CD4-positive, alpha-beta T cell treated with Interleukin-21 for 1 hour (primary cell): Measurements from ENCODE around the gene ARFIP1.

ENCODE experiments used
- DNase-seq: peaks from one replicate; pipeline ENCODE4 v3.0.0-alpha.2; 2020

Gene ARFIP1

GRCh38 chr4:152942346-152942745 is 162.6 kb downstream of the ARFIP1 start:
- DNase-seq, result no peak

- no peak for DNase-seq
Measured at GRCh38 chr4:152943672-152944071, 163.9 kb downstream of the ARFIP1 start.

GRCh38 chr4:152944666-152945320 is 165.0 kb downstream of the ARFIP1 start:
- DNase-seq, result no peak

DNA sequence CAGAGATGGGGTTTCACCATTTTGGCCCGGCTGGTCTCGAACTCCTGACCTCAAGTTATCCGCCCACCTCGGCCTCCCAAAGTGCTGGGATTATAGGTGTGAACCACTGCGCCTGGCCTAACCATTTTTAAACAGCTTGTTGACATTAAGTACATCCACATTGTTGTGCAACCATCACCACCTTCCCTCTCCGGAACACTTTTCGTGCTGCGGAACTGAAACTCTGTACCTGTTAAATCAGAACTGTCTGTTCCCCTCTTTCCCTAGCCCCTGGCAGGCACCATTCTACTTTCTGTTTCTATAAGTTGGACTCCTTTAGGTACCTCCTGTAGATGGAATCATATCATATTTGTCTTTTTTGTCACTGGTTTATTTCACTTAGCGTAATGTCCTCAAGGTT is 165.9 kb downstream of the ARFIP1 start:
- DNase-seq, result no peak

DNA sequence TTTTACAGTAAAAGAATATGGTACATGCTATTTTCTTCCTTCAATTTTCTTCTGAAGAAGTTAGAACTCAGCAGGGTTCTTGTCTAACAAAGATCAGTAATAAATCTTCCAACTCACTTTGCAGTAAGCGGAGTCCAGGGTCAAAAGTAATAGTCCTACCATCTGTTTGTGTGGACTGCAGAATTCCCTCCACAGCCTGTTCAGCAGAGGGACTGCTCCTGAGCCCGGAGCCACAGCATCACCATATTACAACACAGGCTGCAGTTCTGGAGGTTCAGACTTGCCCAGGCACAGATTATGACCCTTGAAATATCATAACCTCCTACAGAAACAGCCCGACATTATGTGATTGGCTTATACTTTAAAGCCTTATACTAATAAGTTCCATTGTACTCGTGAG is 166.7 kb downstream of the ARFIP1 start:
- no peak for DNase-seq

- DNase-seq, result no peak
Measured at GRCh38 chr4:152947311-152947710, 167.6 kb downstream of the ARFIP1 start.

GRCh38 chr4:152949930-152950329 is 170.2 kb downstream of the ARFIP1 start:
- DNase-seq, result no peak

DNA sequence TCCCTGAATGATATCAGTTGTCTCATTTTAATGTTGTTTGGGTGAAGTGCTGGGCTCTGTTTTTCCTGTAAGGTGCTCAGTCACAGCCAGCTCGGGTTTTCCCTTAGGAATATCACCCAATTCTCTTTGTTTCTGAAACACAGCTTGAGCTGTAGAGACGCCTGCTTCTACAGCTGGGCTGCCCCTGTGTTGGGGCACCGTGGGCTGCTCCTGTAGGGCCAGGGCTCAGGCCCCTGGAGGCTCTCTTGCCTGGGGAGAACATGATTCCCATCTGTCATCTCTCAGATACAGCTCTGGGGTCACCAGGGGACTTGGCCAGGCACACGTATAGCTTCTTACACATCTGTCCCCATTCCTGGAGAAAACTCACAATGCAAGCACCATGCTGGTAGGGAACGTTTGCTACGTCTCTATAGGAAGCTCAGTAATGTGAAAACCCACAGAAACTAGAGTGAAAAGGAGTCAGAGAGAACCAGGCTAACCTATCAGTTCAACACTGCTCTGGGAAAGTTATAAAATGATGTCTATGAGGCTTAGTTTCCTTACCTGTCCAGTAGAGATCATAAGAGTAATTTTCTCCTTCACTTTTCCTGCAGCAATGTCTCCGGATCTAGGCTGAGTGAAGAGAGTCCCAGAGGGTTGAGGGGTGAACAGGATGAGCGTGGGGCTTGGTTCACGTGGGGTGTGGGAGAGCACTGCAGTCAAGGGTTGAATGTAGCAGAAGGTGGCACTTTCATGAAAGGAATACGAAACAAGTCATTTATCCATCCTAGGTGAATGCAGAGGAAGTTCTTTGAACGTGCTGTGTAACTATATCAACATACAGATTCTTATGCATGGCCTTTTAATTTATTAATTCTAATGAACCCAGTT is 170.9 kb downstream of the ARFIP1 start:
- DNase-seq, result no peak

- no peak for DNase-seq
Measured at GRCh38 chr4:152951348-152951747, 171.6 kb downstream of the ARFIP1 start.

- DNase-seq, result no peak
Measured at GRCh38 chr4:152953514-152953913, 173.8 kb downstream of the ARFIP1 start.

DNA sequence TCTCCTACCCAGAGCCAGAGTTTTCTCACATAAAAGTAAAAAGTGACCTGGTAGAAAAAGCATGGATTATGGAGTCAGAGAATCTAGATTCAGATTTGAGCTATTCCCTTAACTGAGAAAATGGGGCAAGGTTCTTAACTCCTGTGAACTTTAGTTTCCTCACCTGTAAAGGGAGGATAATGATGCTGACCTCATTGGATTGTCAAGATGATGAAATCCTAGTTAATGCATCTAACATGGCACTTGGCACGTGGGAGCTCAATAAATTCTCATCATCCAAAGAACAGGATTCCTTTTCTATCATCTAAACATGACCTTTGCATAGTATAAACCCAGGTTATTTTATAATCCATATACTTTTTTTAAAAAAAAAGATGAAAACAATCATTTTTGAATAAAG is 175.0 kb downstream of the ARFIP1 start:
- DNase-seq, result no peak

GRCh38 chr4:152956147-152956546 is 176.4 kb downstream of the ARFIP1 start:
- no peak for DNase-seq

- no peak for DNase-seq
Measured at GRCh38 chr4:152956650-152957436, 177.1 kb downstream of the ARFIP1 start.

- peak; percentile 6 for DNase-seq
Measured at GRCh38 chr4:152957437-152958171, 177.8 kb downstream of the ARFIP1 start.

DNA sequence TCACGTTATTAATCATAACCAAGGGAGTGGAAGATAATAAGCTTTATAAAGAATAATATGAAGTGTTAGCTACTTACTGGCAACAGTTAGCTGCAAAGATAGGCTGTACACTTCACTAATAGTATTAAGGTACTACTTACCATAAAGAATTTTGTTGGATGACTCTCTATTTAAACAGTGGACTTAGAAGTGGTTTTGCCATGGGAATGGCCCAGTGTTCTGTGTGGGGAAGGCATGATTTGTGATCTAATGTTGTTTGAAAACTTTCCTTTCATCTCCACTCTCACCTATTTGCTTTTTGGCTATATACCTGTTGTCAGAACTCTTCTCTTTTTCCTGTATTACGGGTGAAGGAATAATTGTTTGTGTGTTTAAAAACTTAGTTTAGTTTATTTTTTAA is 179.3 kb downstream of the ARFIP1 start:
- no peak for DNase-seq

DNA sequence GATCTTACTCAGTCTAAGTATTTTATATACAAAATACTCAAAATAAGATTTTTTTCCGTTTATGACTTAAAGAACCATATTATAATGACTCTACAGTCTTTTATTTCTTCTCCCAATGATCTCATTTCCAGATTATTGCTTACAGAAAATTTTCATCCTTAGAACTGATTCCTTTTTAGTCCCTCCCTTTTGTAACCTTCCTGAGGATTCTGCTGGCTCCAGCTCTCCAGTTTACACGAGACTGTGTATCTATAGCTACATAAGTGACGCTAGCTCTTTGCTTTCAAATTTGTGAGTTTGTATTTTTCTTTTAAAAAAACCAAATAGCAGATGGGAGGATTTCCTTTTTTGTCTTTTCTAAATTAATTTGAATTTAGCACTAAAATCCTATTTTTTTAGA is 180.3 kb downstream of the ARFIP1 start:
- no peak for DNase-seq

GRCh38 chr4:152961014-152961772 is 181.4 kb downstream of the ARFIP1 start:
- no peak for DNase-seq

DNA sequence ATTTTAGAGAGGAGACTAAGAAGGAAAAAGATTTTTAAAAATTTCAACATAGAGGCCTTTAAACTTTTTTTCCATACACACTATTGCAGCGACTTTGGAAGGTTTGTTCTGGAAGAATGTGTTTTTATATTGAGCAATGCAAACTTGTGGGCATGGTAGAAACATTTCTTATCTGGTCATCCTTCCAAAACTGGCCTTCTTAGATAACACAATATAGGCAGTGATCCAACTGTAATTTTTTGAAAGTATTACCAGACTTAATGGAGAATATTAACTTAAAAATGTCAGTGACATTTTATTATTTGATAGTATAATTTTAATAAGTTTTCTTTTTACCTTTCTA is 182.0 kb downstream of the ARFIP1 start:
- no peak for DNase-seq
